Stimulated activated CD4-positive, alpha-beta T cell treated with anti-CD3 and anti-CD28 coated beads, Interleukin-1b, Interleukin-23, amount 100 ng/mL, for 48 hours (primary cell): Measurements from ENCODE around the gene PDE4D.

Source experiments
- DNase-seq: peaks from one replicate; pipeline ENCODE4 v3.0.0-alpha.2; 2020

PDE4D gene

GRCh38 chr5:59189472-59190244, 703.9 kb downstream of the PDE4D start:
- DNase-seq: no peak

GRCh38 chr5:59188419-59189225, 704.9 kb downstream of the PDE4D start:
- DNase-seq: peak; percentile 60

- no peak for DNase-seq
These were observed 705.7 kb downstream of the PDE4D start for GRCh38 chr5:59187857-59188256.

- no peak for DNase-seq
These were observed 706.9 kb downstream of the PDE4D start for GRCh38 chr5:59186623-59187022.

GRCh38 chr5:59185757-59186385, 707.7 kb downstream of the PDE4D start:
- no peak for DNase-seq

GRCh38 chr5:59184769-59185168, 708.8 kb downstream of the PDE4D start:
- DNase-seq: no peak

- DNase-seq: no peak
These were observed 710.8 kb downstream of the PDE4D start for GRCh38 chr5:59182760-59183159.

GRCh38 chr5:59180515-59180914, 713.0 kb downstream of the PDE4D start:
- no peak for DNase-seq

- DNase-seq: no peak
These were observed 713.8 kb downstream of the PDE4D start for GRCh38 chr5:59179704-59180103.

GRCh38 chr5:59178482-59178881, 715.0 kb downstream of the PDE4D start:
- no peak for DNase-seq

- no peak for DNase-seq
These were observed 715.5 kb downstream of the PDE4D start for GRCh38 chr5:59178071-59178470.

GRCh38 chr5:59177644-59178043, 715.9 kb downstream of the PDE4D start:
- DNase-seq: no peak

GRCh38 chr5:59174248-59174844, 719.2 kb downstream of the PDE4D start:
- DNase-seq: peak; percentile 13

GRCh38 chr5:59173578-59173977, 719.9 kb downstream of the PDE4D start:
- DNase-seq: no peak

GRCh38 chr5:59171131-59171530, 722.4 kb downstream of the PDE4D start:
- DNase-seq: no peak

GRCh38 chr5:59169768-59170150, 723.8 kb downstream of the PDE4D start:
- DNase-seq: no peak

GRCh38 chr5:59169081-59169767, 724.3 kb downstream of the PDE4D start:
- DNase-seq: no peak

GRCh38 chr5:59168067-59168466, 725.5 kb downstream of the PDE4D start:
- no peak for DNase-seq

GRCh38 chr5:59164041-59164830, 729.3 kb downstream of the PDE4D start:
- no peak for DNase-seq

- DNase-seq: no peak
These were observed 732.1 kb downstream of the PDE4D start for GRCh38 chr5:59161221-59162105.
